ENCODE results near the gene PGM5. TPM values are rescaled to one million over a fixed set of nuclear protein-coding genes. Genes with fewer than 3 reads are reported as not detected.

The PGM5 gene
- total RNA-seq, 1 experiment from 2014 or later, result not detected

GRCh38 chr9:68488126-68488525, 131.7 kb downstream of the PGM5 start:
- Histone ChIP-seq H3F3A (ENCODE audit: insufficient read depth, low read depth) (no peaks in the 10 kb centered on the region), H3K27ac (no peak overlapping the region), H3K9me2 (ENCODE audit: insufficient read depth) (no peaks in the 10 kb centered on the region), H3K4me3 (no peak overlapping the region), H3K4me1 (replicated peaks; ENCODE audit: insufficient read depth) (no peaks in the 10 kb centered on the region), H4K20me1 (ENCODE audit: insufficient read depth) (no peaks in the 10 kb centered on the region), H2AFZ (no peak overlapping the region), H3K27me3 (ENCODE audit: insufficient read depth, low read depth) (peaks cover 34% of the 10 kb centered on the region), H3K79me2 (ENCODE audit: low read depth) (no peaks in the 10 kb centered on the region), H3K4me2 (no peak overlapping the region), H3K9me3 (ENCODE audit: insufficient read depth, low read depth) (no peaks in the 10 kb centered on the region), H3K36me3 (ENCODE audit: low read depth) (no peaks in the 10 kb centered on the region)
- no TSS peak for BruUV-seq (replicated peaks)
- no peak for DNase-seq
- ChIA-PET POLR2A (ENCODE audit: unreplicated experiment) (no interaction called here), CTCF (no interaction called here)
- intact Hi-C loops (cut with micrococcal nuclease; ENCODE audit: unreplicated experiment), result no loop called here
- no peak for TF ChIP-seq EZH2 (IDR thresholded peaks at IDR 0.05; ENCODE audit: low read depth)
- TF ChIP-seq, protein P1, sequence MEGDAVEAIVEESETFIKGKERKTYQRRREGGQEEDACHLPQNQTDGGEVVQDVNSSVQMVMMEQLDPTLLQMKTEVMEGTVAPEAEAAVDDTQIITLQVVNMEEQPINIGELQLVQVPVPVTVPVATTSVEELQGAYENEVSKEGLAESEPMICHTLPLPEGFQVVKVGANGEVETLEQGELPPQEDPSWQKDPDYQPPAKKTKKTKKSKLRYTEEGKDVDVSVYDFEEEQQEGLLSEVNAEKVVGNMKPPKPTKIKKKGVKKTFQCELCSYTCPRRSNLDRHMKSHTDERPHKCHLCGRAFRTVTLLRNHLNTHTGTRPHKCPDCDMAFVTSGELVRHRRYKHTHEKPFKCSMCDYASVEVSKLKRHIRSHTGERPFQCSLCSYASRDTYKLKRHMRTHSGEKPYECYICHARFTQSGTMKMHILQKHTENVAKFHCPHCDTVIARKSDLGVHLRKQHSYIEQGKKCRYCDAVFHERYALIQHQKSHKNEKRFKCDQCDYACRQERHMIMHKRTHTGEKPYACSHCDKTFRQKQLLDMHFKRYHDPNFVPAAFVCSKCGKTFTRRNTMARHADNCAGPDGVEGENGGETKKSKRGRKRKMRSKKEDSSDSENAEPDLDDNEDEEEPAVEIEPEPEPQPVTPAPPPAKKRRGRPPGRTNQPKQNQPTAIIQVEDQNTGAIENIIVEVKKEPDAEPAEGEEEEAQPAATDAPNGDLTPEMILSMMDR (conservative IDR thresholded peaks at IDR 0.05), result no peak

DNA sequence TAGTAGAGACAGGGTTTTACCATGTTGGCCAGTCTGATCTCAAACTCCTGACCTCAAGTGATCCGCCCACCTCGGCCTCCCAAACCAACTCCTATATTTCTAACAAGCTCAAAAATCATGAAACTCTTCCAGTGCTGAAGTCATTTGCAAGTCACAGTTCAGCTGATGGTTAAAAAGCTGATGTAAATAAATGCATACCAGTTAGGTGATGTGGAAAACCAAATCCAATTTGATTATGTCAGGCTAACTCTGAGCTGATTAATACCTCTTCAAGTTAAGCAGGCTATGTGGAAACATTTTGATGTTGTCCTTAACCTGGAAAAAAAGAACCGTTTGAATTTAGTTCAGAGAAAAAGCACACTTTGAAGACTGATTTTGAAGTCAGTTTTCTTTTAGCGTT, 133.2 kb downstream of the PGM5 start:
- Histone ChIP-seq H3K9me3 (ENCODE audit: insufficient read depth, low read depth) (no peaks in the 10 kb centered on the region), H2AFZ (no peak overlapping the region), H3K27me3 (ENCODE audit: insufficient read depth, low read depth) (peaks cover 37% of the 10 kb centered on the region), H3K79me2 (ENCODE audit: low read depth) (no peaks in the 10 kb centered on the region), H3K4me2 (no peak overlapping the region), H3K4me1 (replicated peaks; ENCODE audit: insufficient read depth) (no peaks in the 10 kb centered on the region), H3K36me3 (ENCODE audit: low read depth) (no peaks in the 10 kb centered on the region), H3K27ac (no peak overlapping the region), H3F3A (ENCODE audit: insufficient read depth, low read depth) (no peaks in the 10 kb centered on the region), H3K4me3 (no peak overlapping the region), H4K20me1 (ENCODE audit: insufficient read depth) (no peaks in the 10 kb centered on the region), H3K9me2 (ENCODE audit: insufficient read depth) (no peaks in the 10 kb centered on the region)
- intact Hi-C loops (cut with micrococcal nuclease; ENCODE audit: unreplicated experiment), result no loop called here
- TF ChIP-seq, protein P1 (conservative IDR thresholded peaks at IDR 0.05), result no peak
- TF ChIP-seq EZH2 (IDR thresholded peaks at IDR 0.05; ENCODE audit: low read depth), result no peak
- no TSS peak for BruUV-seq (replicated peaks)
- ChIA-PET CTCF (no interaction called here), POLR2A (ENCODE audit: unreplicated experiment) (no interaction called here)
- no peak for DNase-seq

- intact Hi-C loops (cut with micrococcal nuclease; ENCODE audit: unreplicated experiment), result no loop called here
- Histone ChIP-seq H3K27ac (no peak overlapping the region), H3K9me2 (ENCODE audit: insufficient read depth) (no peaks in the 10 kb centered on the region), H2AFZ (no peak overlapping the region), H4K20me1 (ENCODE audit: insufficient read depth) (no peaks in the 10 kb centered on the region), H3K4me3 (no peak overlapping the region), H3K79me2 (ENCODE audit: low read depth) (no peaks in the 10 kb centered on the region), H3K27me3 (ENCODE audit: insufficient read depth, low read depth) (peaks cover 37% of the 10 kb centered on the region), H3K36me3 (ENCODE audit: low read depth) (no peaks in the 10 kb centered on the region), H3K4me1 (replicated peaks; ENCODE audit: insufficient read depth) (no peaks in the 10 kb centered on the region), H3F3A (ENCODE audit: insufficient read depth, low read depth) (no peaks in the 10 kb centered on the region), H3K9me3 (ENCODE audit: insufficient read depth, low read depth) (no peaks in the 10 kb centered on the region), H3K4me2 (no peak overlapping the region)
- ChIA-PET CTCF (no interaction called here), POLR2A (ENCODE audit: unreplicated experiment) (no interaction called here)
- DNase-seq, result no peak
- TF ChIP-seq EZH2 (IDR thresholded peaks at IDR 0.05; ENCODE audit: low read depth), result no peak
- TF ChIP-seq, protein P1 (conservative IDR thresholded peaks at IDR 0.05), result no peak
- BruUV-seq (replicated peaks), result no TSS peak
Measured at GRCh38 chr9:68492806-68493205, 136.4 kb downstream of the PGM5 start.
